Mammary epithelial cell (primary cell): ENCODE data around the gene MXI1.

Source experiments
- EZH2 ChIP-seq: IDR thresholded peaks from 2 replicates; pipeline ENCODE4 v1.6.1; 2012; ENCODE audit warnings: low read length, inconsistent platforms, borderline replicate concordance
- TF ChIP-seq, protein P1 (sequence below), 2 donors: IDR thresholded peaks in 1 of 2; conservative IDR thresholded peaks in 1 of 2; 2 replicates each; pipeline ENCODE4 v1.5.1; 2011 to 2012; ENCODE audit warnings: inconsistent platforms in 2 of 2, low read length in 2 of 2, mild to moderate bottlenecking in 2 of 2, control low read depth in 1 of 2, low read depth in 1 of 2; ENCODE audit not compliant: insufficient read depth in 1 of 2; ENCODE audit errors: extremely low read depth in 1 of 2

DNA sequence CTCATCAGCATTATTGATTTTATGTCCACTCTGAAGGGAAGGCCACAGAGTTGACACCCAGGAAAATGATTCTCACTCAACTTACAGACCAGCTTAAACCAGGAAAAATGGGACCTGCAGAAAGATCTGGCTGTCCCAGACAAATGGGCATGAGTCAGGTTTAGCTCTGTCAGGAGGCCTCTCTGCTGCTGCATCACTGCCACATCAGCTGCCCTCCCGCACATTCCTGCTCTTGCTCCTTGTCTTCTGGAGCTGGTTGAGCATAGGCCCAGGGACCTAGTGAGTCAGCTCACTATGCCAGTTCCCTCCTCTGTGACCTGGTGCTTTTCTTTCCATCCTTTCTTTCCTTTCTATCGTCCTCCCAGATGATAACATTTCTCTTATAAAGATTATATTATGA, 116.1 kb downstream of the MXI1 start:
- TF ChIP-seq, protein P1, sequence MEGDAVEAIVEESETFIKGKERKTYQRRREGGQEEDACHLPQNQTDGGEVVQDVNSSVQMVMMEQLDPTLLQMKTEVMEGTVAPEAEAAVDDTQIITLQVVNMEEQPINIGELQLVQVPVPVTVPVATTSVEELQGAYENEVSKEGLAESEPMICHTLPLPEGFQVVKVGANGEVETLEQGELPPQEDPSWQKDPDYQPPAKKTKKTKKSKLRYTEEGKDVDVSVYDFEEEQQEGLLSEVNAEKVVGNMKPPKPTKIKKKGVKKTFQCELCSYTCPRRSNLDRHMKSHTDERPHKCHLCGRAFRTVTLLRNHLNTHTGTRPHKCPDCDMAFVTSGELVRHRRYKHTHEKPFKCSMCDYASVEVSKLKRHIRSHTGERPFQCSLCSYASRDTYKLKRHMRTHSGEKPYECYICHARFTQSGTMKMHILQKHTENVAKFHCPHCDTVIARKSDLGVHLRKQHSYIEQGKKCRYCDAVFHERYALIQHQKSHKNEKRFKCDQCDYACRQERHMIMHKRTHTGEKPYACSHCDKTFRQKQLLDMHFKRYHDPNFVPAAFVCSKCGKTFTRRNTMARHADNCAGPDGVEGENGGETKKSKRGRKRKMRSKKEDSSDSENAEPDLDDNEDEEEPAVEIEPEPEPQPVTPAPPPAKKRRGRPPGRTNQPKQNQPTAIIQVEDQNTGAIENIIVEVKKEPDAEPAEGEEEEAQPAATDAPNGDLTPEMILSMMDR (conservative IDR thresholded peaks at IDR 0.05 in 1 of 2, IDR thresholded peaks at IDR 0.05 in 1 of 2; ENCODE audit: extremely low read depth in 1 of 2, insufficient read depth in 1 of 2, low read depth in 1 of 2, low read length in 2 of 2) = no peak
- TF ChIP-seq EZH2 = no peak
